Amniotic stem cell (primary cell): Measurements from ENCODE around the gene UGT2B11.
"Not testable (repeated sequence)": the region's sequence is repeated elsewhere in the genome, so short reads cannot be mapped to it uniquely, and the experiment has no call there.

Experiments used
- DNase-seq: peaks from one replicate; lab custom pipeline; 2025; lab: John Stamatoyannopoulos, UW

Gene UGT2B11

DNA sequence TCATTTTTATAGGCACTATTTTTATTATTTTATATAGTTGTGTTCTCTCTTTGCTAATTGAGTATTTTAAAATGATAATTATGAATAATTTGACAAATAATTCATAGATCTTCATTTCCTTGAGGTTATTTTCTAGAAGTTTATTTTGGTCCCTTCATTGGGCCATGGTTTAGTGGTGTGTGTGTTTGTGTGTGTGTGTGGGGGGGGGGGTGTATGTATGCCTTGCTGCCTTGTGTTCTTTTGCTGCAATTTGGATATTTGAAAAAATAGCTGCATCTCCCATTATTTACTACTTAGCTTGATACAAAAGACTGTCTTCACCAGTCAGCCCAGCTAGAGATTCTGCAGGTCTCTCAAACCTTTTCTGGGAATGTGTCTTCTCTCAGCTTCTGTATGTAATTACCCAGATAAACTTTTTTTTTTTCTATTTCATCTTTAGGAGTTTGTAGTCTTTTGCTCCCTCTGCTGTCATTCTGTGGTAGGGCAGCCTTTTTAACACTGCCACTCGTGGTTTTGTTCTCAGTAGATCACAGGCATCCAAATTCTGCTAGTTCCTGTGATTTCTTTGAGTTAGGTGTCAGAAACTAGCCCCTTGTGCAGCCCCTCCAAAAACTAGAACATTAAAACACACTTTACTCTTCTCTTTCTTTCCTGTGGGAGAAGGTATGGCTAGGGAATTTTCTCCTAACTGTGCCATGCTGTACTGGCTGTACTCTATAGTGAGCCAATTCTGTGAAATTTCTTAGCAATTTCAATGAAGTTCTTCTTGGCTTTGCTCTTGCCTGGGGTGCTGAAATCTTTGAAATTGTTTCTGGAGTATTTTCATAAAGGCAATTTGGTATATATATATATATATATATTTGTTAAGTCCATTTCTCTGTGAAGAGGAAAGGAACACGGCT is 44.1 kb downstream of the UGT2B11 start:
- not testable (repeated sequence) for DNase-seq

GRCh38 chr4:69169171-69169570 is 45.4 kb downstream of the UGT2B11 start:
- not testable (repeated sequence) for DNase-seq

DNA sequence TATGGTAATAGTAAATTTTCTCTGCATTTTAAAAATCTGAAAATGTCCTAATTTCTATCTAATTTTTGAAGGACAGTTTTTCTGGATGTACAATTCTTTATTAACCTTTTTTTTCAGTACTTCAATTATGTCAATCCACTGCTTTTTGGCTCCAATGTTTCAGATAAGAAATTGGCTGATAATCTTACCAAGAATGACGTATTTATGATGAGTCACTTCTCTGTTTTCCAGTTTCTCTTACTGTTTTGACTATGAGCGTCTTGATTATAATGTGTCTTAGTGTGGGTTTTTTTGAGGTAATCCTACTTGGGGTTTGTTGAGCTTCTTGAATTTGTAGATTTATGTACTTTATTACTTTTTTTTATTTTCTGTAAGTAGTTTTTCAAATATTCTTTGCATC is 47.2 kb downstream of the UGT2B11 start:
- no peak for DNase-seq

DNA sequence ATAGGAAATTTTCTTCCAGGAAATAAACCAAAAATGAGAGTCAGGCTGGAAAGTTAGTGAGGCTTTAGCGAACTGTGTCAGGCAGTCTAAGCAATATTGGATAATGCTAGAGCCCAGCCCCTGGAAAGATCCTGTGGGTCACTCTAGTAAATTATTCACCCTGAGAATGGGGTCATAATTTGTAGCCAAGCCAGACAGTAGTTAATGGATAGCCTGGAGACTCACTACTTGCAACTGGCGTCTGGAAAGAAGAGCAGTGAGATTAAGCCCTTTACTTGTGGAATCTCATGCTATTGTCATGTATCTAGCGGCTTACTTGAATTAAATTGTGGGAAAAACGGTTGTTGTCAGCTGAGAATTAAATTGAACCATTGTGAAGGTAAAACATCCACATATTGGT is 48.2 kb downstream of the UGT2B11 start:
- not testable (repeated sequence) for DNase-seq

DNA sequence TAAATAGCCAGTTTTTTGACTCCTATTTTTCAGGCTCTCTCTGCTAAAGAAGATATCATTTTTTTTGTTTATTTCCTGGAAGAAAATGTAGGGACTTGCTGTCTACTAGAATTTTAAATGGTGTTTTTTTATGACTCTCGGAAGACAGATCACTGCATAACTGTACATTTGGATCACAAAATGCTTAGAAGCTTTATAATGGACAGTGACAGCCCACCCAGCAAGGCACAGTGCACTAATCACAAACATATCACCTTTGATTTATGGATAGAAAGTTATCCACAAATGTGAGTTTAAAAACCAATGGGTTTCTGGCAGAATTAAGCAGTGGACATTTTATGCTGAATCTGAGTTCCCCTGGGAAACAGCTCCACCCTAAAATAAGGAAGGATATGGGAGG is 48.8 kb downstream of the UGT2B11 start:
- DNase-seq: not testable (repeated sequence)

- DNase-seq: no peak
Observed at GRCh38 chr4:69156913-69157312, 57.6 kb downstream of the UGT2B11 start.

GRCh38 chr4:69154021-69154420 is 60.5 kb downstream of the UGT2B11 start:
- DNase-seq: no peak
